ENCODE results near the gene STPG1.

The STPG1 gene

GRCh38 chr1:24353292-24353891, 60.2 kb downstream of the STPG1 start:
- no peak for TF ChIP-seq CTCF (IDR thresholded peaks at IDR 0.05; ENCODE audit: control insufficient read depth, extremely low read depth, insufficient read depth)
- DNase-seq (ENCODE audit: low read depth) = no peak
- H3K4me3 ChIP-seq (ENCODE audit: low read depth, low read length) = no peak overlapping the region

- no peak overlapping the region for H3K4me3 ChIP-seq (ENCODE audit: low read depth, low read length)
- TF ChIP-seq CTCF (IDR thresholded peaks at IDR 0.05; ENCODE audit: control insufficient read depth, extremely low read depth, insufficient read depth) = no peak
- no peak for DNase-seq (ENCODE audit: low read depth)
Observed at GRCh38 chr1:24351918-24352627, 61.5 kb downstream of the STPG1 start.

- TF ChIP-seq CTCF (IDR thresholded peaks at IDR 0.05; ENCODE audit: control insufficient read depth, extremely low read depth, insufficient read depth) = no peak
- DNase-seq (ENCODE audit: low read depth) = no peak
- H3K4me3 ChIP-seq (ENCODE audit: low read depth, low read length) = no peak overlapping the region
Observed at GRCh38 chr1:24351247-24351646, 62.3 kb downstream of the STPG1 start.

- no peak for TF ChIP-seq CTCF (IDR thresholded peaks at IDR 0.05; ENCODE audit: control insufficient read depth, extremely low read depth, insufficient read depth)
- no peak overlapping the region for H3K4me3 ChIP-seq (ENCODE audit: low read depth, low read length)
- no peak for DNase-seq (ENCODE audit: low read depth)
Observed at GRCh38 chr1:24349891-24350290, 63.7 kb downstream of the STPG1 start.

- DNase-seq (ENCODE audit: low read depth) = no peak
- no peak for TF ChIP-seq CTCF (IDR thresholded peaks at IDR 0.05; ENCODE audit: control insufficient read depth, extremely low read depth, insufficient read depth)
- no peak overlapping the region for H3K4me3 ChIP-seq (ENCODE audit: low read depth, low read length)
Observed at GRCh38 chr1:24348196-24348595, 65.4 kb downstream of the STPG1 start.

GRCh38 chr1:24347159-24347934, 66.2 kb downstream of the STPG1 start:
- no peak for DNase-seq (ENCODE audit: low read depth)
- no peak for TF ChIP-seq CTCF (IDR thresholded peaks at IDR 0.05; ENCODE audit: control insufficient read depth, extremely low read depth, insufficient read depth)
- no peak overlapping the region for H3K4me3 ChIP-seq (ENCODE audit: low read depth, low read length)

Measured in LNCaP clone FGC (cell line).